Measurements from ENCODE around the gene MAEA.

Gene MAEA

GRCh38 chr4:1277667-1278665 lies 11.7 kb upstream of the MAEA start:
- H3K27me3 ChIP-seq (ENCODE audit: control insufficient read depth, insufficient read depth, low read length), result no peaks in the 10 kb centered on the region
- H2AFZ ChIP-seq, result no peak overlapping the region
- H3K9me3 ChIP-seq (ENCODE audit: control insufficient read depth, low read length), result no peaks in the 10 kb centered on the region
- no peaks in the 10 kb centered on the region for H3K36me3 ChIP-seq (ENCODE audit: control insufficient read depth, insufficient read depth, low read length)
- H3K79me2 ChIP-seq, result no peaks in the 10 kb centered on the region
- H3K27ac ChIP-seq, result no peak overlapping the region
- H3K4me1 ChIP-seq, result no peaks in the 10 kb centered on the region
- no peak for TF ChIP-seq CTCF (IDR thresholded peaks at IDR 0.05)
- no peak overlapping the region for H3K4me2 ChIP-seq (ENCODE audit: low read length)
- no peak overlapping the region for H3K4me3 ChIP-seq (ENCODE audit: low read depth, low read length)
- H3K9ac ChIP-seq, result no peak overlapping the region

- no peaks in the 10 kb centered on the region for H3K79me2 ChIP-seq
- no peak overlapping the region for H3K4me3 ChIP-seq (ENCODE audit: low read depth, low read length)
- no peaks in the 10 kb centered on the region for H3K9me3 ChIP-seq (ENCODE audit: control insufficient read depth, low read length)
- H3K9ac ChIP-seq, result no peak overlapping the region
- H3K36me3 ChIP-seq (ENCODE audit: control insufficient read depth, insufficient read depth, low read length), result no peaks in the 10 kb centered on the region
- H3K27me3 ChIP-seq (ENCODE audit: control insufficient read depth, insufficient read depth, low read length), result no peaks in the 10 kb centered on the region
- no peak overlapping the region for H3K27ac ChIP-seq
- no peak for TF ChIP-seq CTCF (IDR thresholded peaks at IDR 0.05)
- H3K4me1 ChIP-seq, result no peaks in the 10 kb centered on the region
- H3K4me2 ChIP-seq (ENCODE audit: low read length), result no peak overlapping the region
- H2AFZ ChIP-seq, result no peak overlapping the region
Measured at GRCh38 chr4:1279253-1279652, 10.4 kb upstream of the MAEA start.

- Histone ChIP-seq H3K36me3 (ENCODE audit: control insufficient read depth, insufficient read depth, low read length) (no peaks in the 10 kb centered on the region), H3K4me1 (no peaks in the 10 kb centered on the region), H3K4me3 (ENCODE audit: low read depth, low read length) (no peak overlapping the region), H3K9ac (no peak overlapping the region), H2AFZ (no peak overlapping the region), H3K4me2 (ENCODE audit: low read length) (no peak overlapping the region), H3K79me2 (no peaks in the 10 kb centered on the region), H3K27ac (no peak overlapping the region), H3K27me3 (ENCODE audit: control insufficient read depth, insufficient read depth, low read length) (no peaks in the 10 kb centered on the region), H3K9me3 (ENCODE audit: control insufficient read depth, low read length) (no peaks in the 10 kb centered on the region)
- no peak for TF ChIP-seq CTCF (IDR thresholded peaks at IDR 0.05)
Measured at GRCh38 chr4:1283711-1284110, 6.0 kb upstream of the MAEA start.

- no peaks in the 10 kb centered on the region for H3K9me3 ChIP-seq (ENCODE audit: control insufficient read depth, low read length)
- H3K4me1 ChIP-seq, result no peaks in the 10 kb centered on the region
- H3K36me3 ChIP-seq (ENCODE audit: control insufficient read depth, insufficient read depth, low read length), result no peaks in the 10 kb centered on the region
Measured at GRCh38 chr4:1285151-1285789, 4.4 kb upstream of the MAEA start.

More at GRCh38 chr4:1285151-1285789, 4.4 kb upstream of the MAEA start:
- no peaks in the 10 kb centered on the region for H3K27me3 ChIP-seq (ENCODE audit: control insufficient read depth, insufficient read depth, low read length)
- H3K9ac ChIP-seq, result no peak overlapping the region
- no peaks in the 10 kb centered on the region for H3K79me2 ChIP-seq
- H3K27ac ChIP-seq, result no peak overlapping the region
- no peak overlapping the region for H3K4me2 ChIP-seq (ENCODE audit: low read length)
- no peak overlapping the region for H3K4me3 ChIP-seq (ENCODE audit: low read depth, low read length)
- no peak overlapping the region for H2AFZ ChIP-seq
- no peak for TF ChIP-seq CTCF (IDR thresholded peaks at IDR 0.05)
